Measurements from ENCODE around the gene DOCK2. TPM values are rescaled to one million over a fixed set of nuclear protein-coding genes. Genes with fewer than 3 reads are reported as not detected.

Gene DOCK2
- polyA plus RNA-seq, 1 experiment = 1.6 TPM

DNA sequence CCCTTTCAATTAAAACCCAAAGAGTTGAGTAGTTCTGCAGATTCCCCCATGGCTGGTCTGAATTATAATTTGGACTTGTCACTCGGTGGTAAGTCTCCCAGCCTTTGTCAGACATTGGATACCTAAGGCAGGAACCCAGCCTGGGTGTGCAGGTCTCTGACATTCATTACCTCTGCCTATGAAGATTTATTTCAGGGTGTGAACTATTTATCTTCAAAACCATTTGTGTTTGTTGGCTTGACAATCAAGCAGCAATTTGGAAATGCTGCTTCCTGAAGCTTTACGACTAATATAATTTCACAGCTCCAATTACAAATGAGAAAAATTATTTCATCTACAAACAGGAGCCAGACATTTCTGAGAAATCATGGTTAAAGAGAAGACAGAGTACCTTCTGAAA, 160.5 kb downstream of the DOCK2 start:
- no peaks in the 10 kb centered on the region for H3K9me3 ChIP-seq (ENCODE audit: control insufficient read depth, insufficient read depth, low read length)
- DNase-seq (ENCODE audit: low read depth, low spot score) = no peak
- POLR2A ChIA-PET = no interaction called here
- H3K4me3 ChIP-seq (ENCODE audit: low read depth, low read length) = no peak overlapping the region
- H3K27ac ChIP-seq (ENCODE audit: low read depth, low read length) = no peak overlapping the region
- CTCF ChIA-PET = no interaction called here
- TF ChIP-seq, protein P1, sequence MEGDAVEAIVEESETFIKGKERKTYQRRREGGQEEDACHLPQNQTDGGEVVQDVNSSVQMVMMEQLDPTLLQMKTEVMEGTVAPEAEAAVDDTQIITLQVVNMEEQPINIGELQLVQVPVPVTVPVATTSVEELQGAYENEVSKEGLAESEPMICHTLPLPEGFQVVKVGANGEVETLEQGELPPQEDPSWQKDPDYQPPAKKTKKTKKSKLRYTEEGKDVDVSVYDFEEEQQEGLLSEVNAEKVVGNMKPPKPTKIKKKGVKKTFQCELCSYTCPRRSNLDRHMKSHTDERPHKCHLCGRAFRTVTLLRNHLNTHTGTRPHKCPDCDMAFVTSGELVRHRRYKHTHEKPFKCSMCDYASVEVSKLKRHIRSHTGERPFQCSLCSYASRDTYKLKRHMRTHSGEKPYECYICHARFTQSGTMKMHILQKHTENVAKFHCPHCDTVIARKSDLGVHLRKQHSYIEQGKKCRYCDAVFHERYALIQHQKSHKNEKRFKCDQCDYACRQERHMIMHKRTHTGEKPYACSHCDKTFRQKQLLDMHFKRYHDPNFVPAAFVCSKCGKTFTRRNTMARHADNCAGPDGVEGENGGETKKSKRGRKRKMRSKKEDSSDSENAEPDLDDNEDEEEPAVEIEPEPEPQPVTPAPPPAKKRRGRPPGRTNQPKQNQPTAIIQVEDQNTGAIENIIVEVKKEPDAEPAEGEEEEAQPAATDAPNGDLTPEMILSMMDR (IDR thresholded peaks at IDR 0.05; ENCODE audit: low read depth, low read length) = no peak
- no peaks in the 10 kb centered on the region for H3K27me3 ChIP-seq (ENCODE audit: control insufficient read depth, insufficient read depth, low read length)

DNA sequence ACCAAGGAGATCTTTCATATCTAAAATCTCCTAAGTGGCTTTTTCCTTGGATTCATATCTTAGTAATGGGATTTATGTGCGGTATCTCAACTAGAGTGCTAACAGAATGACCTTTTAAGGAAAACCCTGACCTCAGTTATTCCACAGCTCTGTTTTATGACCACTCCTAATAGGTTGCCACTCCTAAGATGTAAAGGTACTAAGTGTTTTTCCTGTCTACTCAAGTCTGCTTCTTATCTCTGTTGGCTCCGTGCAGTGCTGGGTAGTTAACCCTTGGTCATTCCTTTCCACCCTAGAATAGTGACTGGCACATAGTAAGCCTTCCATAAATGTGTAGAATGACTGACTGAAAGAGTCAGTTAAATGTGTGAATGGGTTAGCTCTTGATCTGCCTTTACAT, 161.4 kb downstream of the DOCK2 start:
- TF ChIP-seq, protein P1 (IDR thresholded peaks at IDR 0.05; ENCODE audit: low read depth, low read length) = no peak
- Histone ChIP-seq H3K4me3 (ENCODE audit: low read depth, low read length) (no peak overlapping the region), H3K27me3 (ENCODE audit: control insufficient read depth, insufficient read depth, low read length) (no peaks in the 10 kb centered on the region), H3K27ac (ENCODE audit: low read depth, low read length) (no peak overlapping the region), H3K9me3 (ENCODE audit: control insufficient read depth, insufficient read depth, low read length) (no peaks in the 10 kb centered on the region)
- no peak for DNase-seq (ENCODE audit: low read depth, low spot score)
- POLR2A ChIA-PET = no interaction called here
- CTCF ChIA-PET = interaction anchor here (1.2 kb wide), 1 partner anchor 8 kb away, joined by 5 read pairs; no protein-coding TSS in a partner anchor

DNA sequence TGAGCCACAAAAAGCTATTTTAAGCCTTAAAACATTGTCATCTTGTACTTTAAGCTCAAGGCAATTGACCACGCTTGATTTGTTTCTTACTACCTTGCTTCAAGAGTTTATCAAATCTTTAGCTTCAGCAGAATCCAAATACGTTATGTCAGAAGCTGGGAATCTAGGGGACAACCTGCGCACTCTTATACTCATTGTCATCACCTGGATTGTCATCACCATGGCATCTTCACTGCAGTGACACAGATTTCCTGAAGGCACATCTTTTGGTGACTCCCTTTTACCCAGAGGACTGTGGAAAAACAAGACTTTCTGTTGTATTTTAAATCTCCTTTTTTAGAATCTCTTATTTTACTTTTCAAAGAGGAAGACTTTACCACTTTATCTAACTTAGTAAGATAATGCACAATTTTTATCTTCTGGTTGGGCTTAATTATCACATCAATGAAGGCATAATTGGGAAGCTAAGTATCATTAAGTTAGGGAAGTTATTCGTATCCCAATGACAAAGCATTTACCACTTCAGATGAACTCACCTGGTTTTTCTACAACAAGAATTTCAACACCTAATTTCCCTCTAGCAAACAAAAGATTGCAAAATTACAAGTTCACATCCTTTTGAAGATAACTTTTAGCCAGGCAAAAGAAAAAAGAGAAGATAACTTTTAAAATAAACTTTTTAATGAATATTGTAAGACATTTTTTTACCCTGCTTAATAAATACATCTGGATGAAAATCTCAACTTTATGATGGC, 162.0 kb downstream of the DOCK2 start:
- CTCF ChIA-PET = interaction anchor here (1.2 kb wide), 1 partner anchor 9 kb away, joined by 5 read pairs; no protein-coding TSS in a partner anchor
- H3K9me3 ChIP-seq (ENCODE audit: control insufficient read depth, insufficient read depth, low read length) = no peaks in the 10 kb centered on the region

DNA sequence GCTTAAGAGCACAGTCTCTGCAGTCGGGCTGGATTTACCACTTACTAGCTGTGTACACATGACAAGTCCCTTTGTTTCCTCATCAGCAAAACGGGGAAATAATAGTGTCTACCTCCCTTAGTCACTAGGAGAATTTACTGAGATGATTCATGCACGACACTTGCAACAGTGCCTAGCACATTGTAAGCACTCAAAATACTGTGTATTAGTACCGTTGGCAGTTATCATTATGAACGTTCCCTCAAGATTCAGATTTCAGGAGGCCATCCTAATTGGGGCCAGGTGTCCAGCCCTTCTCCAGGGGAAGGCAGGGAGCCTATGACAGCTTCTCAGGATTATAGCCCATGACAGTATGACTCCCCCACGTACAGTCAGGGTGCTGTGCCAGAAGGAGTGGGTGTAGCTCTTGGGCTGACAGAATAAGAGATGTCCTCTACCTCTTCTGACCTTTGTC, 164.3 kb downstream of the DOCK2 start:
- Histone ChIP-seq H3K9me3 (ENCODE audit: control insufficient read depth, insufficient read depth, low read length) (no peaks in the 10 kb centered on the region), H3K27ac (ENCODE audit: low read depth, low read length) (peak overlapping the region; percentile 32), H3K27me3 (ENCODE audit: control insufficient read depth, insufficient read depth, low read length) (no peaks in the 10 kb centered on the region), H3K4me3 (ENCODE audit: low read depth, low read length) (no peak overlapping the region)
- DNase-seq (ENCODE audit: low read depth, low spot score) = no peak
- ChIA-PET POLR2A (interaction anchor here (0.6 kb wide), 1 partner anchor 335 kb away, joined by 3 read pairs; no protein-coding TSS in a partner anchor), CTCF (interaction anchor here (0.7 to 2.7 kb wide), 4 partner anchors 9 to 179 kb away, joined by 4 to 15 read pairs (median 4); partner anchors contain the start of gene INSYN2B)
- TF ChIP-seq, protein P1 (IDR thresholded peaks at IDR 0.05; ENCODE audit: low read depth, low read length) = no peak

More for the DNA sequence above, 162.0 kb downstream of the DOCK2 start:
- H3K27ac ChIP-seq (ENCODE audit: low read depth, low read length) = no peak overlapping the region
- POLR2A ChIA-PET = no interaction called here
- H3K27me3 ChIP-seq (ENCODE audit: control insufficient read depth, insufficient read depth, low read length) = no peaks in the 10 kb centered on the region
- no peak overlapping the region for H3K4me3 ChIP-seq (ENCODE audit: low read depth, low read length)
- no peak for DNase-seq (ENCODE audit: low read depth, low spot score)
- TF ChIP-seq, protein P1 (IDR thresholded peaks at IDR 0.05; ENCODE audit: low read depth, low read length) = no peak

DNA sequence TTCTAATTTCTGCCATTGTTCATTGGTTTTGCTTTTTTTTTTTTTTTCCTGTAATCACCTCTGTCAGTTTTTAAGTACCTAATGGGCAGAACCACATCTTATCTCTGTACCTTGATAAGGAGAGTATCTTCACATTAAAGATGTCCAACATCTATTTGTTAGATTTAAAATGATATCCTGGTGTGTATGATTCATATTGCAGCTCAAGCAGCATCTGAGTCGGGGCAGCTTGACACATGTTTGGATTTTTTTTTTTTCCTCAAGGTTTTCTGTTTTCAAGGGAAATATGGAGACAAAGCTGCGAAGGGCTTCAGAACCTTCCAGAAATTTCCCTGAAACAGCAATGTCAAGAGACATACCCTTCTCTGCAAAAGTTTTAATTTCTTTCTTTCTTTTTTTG, 164.7 kb downstream of the DOCK2 start:
- POLR2A ChIA-PET = interaction anchor here (0.6 kb wide), 1 partner anchor 170 kb away, joined by 7 read pairs; no protein-coding TSS in a partner anchor
- no peak overlapping the region for H3K4me3 ChIP-seq (ENCODE audit: low read depth, low read length)
- CTCF ChIA-PET = interaction anchor here (0.7 to 2.7 kb wide), 4 partner anchors 9 to 269 kb away, joined by 3 to 15 read pairs (median 4); partner anchors contain the start of gene INSYN2B
- no peak for DNase-seq (ENCODE audit: low read depth, low spot score)
- no peak overlapping the region for H3K27ac ChIP-seq (ENCODE audit: low read depth, low read length)
- no peaks in the 10 kb centered on the region for H3K9me3 ChIP-seq (ENCODE audit: control insufficient read depth, insufficient read depth, low read length)
- TF ChIP-seq, protein P1 (IDR thresholded peaks at IDR 0.05; ENCODE audit: low read depth, low read length) = no peak
- H3K27me3 ChIP-seq (ENCODE audit: control insufficient read depth, insufficient read depth, low read length) = no peaks in the 10 kb centered on the region

Measured in AG04450 (cell line).